GM18511 (cell line): ENCODE measurements around the gene CITED1.
A peak's percentile ranks its signal among the peaks of the same experiment; 100 is the strongest.

ENCODE experiments used
- ATAC-seq: cut with Tn5 transposase; IDR thresholded peaks from one replicate; pipeline ENCODE4 v1.9.1; 2021; ENCODE audit warnings: mild to moderate bottlenecking, moderate library complexity; ENCODE audit not compliant: unreplicated experiment

CITED1 gene

GRCh38 chrX:72309297-72310071 is 3.8 kb upstream of the CITED1 start:
- no peak for ATAC-seq

GRCh38 chrX:72308566-72309296 is 3.0 kb upstream of the CITED1 start:
- ATAC-seq: peak; percentile 46

- no peak for ATAC-seq
Observed at GRCh38 chrX:72308209-72308565, 2.5 kb upstream of the CITED1 start.

GRCh38 chrX:72307646-72308051 is 1.9 kb upstream of the CITED1 start:
- ATAC-seq: no peak

GRCh38 chrX:72306851-72307645 is 1.3 kb upstream of the CITED1 start:
- peak; percentile 71 for ATAC-seq

GRCh38 chrX:72306085-72306801 is 529 bp upstream of the CITED1 start:
- peak; percentile 10 for ATAC-seq

- no peak for ATAC-seq
Observed at GRCh38 chrX:72304877-72305276, 837 bp downstream of the CITED1 start.

- no peak for ATAC-seq
Observed at GRCh38 chrX:72301781-72302180, 3.9 kb downstream of the CITED1 start.

GRCh38 chrX:72299891-72300630 is 5.7 kb downstream of the CITED1 start:
- no peak for ATAC-seq

- ATAC-seq: no peak
Observed at GRCh38 chrX:72297953-72298730, 7.6 kb downstream of the CITED1 start.

GRCh38 chrX:72296991-72297390 is 8.7 kb downstream of the CITED1 start:
- no peak for ATAC-seq

GRCh38 chrX:72295745-72296144 is 10.0 kb downstream of the CITED1 start:
- ATAC-seq: no peak

- ATAC-seq: no peak
Observed at GRCh38 chrX:72294497-72294896, 11.2 kb downstream of the CITED1 start.

- no peak for ATAC-seq
Observed at GRCh38 chrX:72282302-72282701, 23.4 kb downstream of the CITED1 start.

- ATAC-seq: no peak
Observed at GRCh38 chrX:72280321-72280845, 25.3 kb downstream of the CITED1 start.

- ATAC-seq: peak; percentile 38
Observed at GRCh38 chrX:72276478-72276953, 29.2 kb downstream of the CITED1 start.

GRCh38 chrX:72274526-72274925 is 31.2 kb downstream of the CITED1 start:
- ATAC-seq: no peak

- ATAC-seq: no peak
Observed at GRCh38 chrX:72273718-72274117, 32.0 kb downstream of the CITED1 start.

GRCh38 chrX:72272868-72273267 is 32.8 kb downstream of the CITED1 start:
- ATAC-seq: no peak
